Heart left ventricle (tissue), 13 donors: ENCODE results near the gene ITGB4.

Experiments
- POLR2A ChIP-seq, 2 donors: fragments of 450-650 bp; IDR thresholded peaks; one replicate each; pipeline ENCODE4 v1.6.1; 2017; ENCODE audit warnings: antibody characterized with exemption in 2 of 2, mild to moderate bottlenecking in 2 of 2, moderate library complexity in 2 of 2
- TF ChIP-seq, protein P1 (sequence below), 12 donors: fragments of 200-600 bp; sonication (generic) in 4 of 12; IDR thresholded peaks; one replicate each; pipeline versions ENCODE4 v1.5.0 to v1.8.0; 2018 to 2022; ENCODE audit warnings: antibody characterized with exemption in 12 of 12, mild to moderate bottlenecking in 5 of 12
- donor health status: ischemic (EF 13 %, LVEDD 7.1; RV severe dilation, severe dysfunction).
- donor health status: DM: no; HTN: yes; CAD: no.
- donor health status: DM: no; HTN: no; CAD: no.
- donor health status: ischemic (EF 25% LVEDD 6.9; RV normal size, moderate dysfunction).
- donor health status: ischemic (EF 25% LVEDD 5.7; RV mildly dilated, moderate dysfunction).
- donor health status: ischemic (EF 35%, LVEDD 5.7; RV mildly dilated, moderate dysfunction).
- donor health status: nonischemic (EF 11% LVEDD 7.7; RV severe dilation, severe dysfunction).
- donor health status: DM: yes; HTN: yes; CAD: no.
- donor health status: PGD.
- donor health status: ischemic (EF 29% LVEDD 5.4; RV normal size, mild dysfunction).
- donor health status: nonischemic (EF 23%, LVEDD 6.1; RV moderate dilation, normal function).

DNA sequence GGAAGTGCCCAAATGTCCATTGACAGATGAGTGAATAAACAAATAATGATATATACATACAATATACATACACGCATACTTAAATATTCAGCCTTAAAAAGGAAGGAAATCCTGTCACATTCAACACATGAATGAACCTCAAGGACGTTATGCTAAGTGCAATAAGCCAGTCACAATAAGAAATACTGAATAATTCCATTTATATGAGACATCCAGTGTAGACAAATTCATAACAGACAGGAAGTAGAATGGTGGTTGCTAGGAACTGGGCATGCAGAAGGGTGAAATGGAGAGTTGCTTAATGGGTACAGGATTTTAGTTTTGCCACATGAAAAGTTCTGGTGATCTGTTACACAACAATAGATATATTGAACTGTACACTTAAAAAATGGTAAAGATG is 8.8 kb upstream of the ITGB4 start:
- TF ChIP-seq, protein P1, sequence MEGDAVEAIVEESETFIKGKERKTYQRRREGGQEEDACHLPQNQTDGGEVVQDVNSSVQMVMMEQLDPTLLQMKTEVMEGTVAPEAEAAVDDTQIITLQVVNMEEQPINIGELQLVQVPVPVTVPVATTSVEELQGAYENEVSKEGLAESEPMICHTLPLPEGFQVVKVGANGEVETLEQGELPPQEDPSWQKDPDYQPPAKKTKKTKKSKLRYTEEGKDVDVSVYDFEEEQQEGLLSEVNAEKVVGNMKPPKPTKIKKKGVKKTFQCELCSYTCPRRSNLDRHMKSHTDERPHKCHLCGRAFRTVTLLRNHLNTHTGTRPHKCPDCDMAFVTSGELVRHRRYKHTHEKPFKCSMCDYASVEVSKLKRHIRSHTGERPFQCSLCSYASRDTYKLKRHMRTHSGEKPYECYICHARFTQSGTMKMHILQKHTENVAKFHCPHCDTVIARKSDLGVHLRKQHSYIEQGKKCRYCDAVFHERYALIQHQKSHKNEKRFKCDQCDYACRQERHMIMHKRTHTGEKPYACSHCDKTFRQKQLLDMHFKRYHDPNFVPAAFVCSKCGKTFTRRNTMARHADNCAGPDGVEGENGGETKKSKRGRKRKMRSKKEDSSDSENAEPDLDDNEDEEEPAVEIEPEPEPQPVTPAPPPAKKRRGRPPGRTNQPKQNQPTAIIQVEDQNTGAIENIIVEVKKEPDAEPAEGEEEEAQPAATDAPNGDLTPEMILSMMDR (IDR thresholded peaks at IDR 0.05): no peak
- TF ChIP-seq POLR2A (IDR thresholded peaks at IDR 0.05): no peak
